IPS DF 6.9 (cell line): ENCODE measurements around the gene ZNF655.
"Not testable (repeated sequence)": the region's sequence is repeated elsewhere in the genome, so short reads cannot be mapped to it uniquely, and the experiment has no call there.

Experiments used
- DNase-seq: peaks from one replicate; pipeline ENCODE4 v3.0.0-alpha.2; 2013; ENCODE audit warnings: low read depth, low spot score
- H3K27ac ChIP-seq: one replicate; pipeline ENCODE4 v1.5.1; 2013; ENCODE audit warnings: low read length, control low read depth
- H3K27me3 ChIP-seq: 2 replicates; pipeline ENCODE4 v1.6.1; 2013; ENCODE audit warnings: mild to moderate bottlenecking, low read length; ENCODE audit not compliant: control insufficient read depth, insufficient read depth
- H3K36me3 ChIP-seq: 2 replicates; pipeline ENCODE4 v1.6.1; 2013; ENCODE audit warnings: low read length; ENCODE audit not compliant: control insufficient read depth, insufficient read depth
- H3K4me1 ChIP-seq: 2 replicates; pipeline ENCODE4 v1.6.1; 2013; ENCODE audit warnings: low read length; ENCODE audit not compliant: control insufficient read depth, insufficient read depth
- H3K4me3 ChIP-seq: 2 replicates; pipeline ENCODE4 v1.5.1; 2013; ENCODE audit warnings: mild to moderate bottlenecking, low read length
- H3K9me3 ChIP-seq: 2 replicates; pipeline ENCODE4 v1.6.1; 2013; ENCODE audit warnings: low read length, inconsistent platforms; ENCODE audit not compliant: control insufficient read depth, insufficient read depth
- WGBS: extraction: QIAGEN DNeasy Blood & Tissue Kit; methylation state at CpG from one replicate; pipeline ENCODE4 v1.1.7; 2013; ENCODE audit warnings: mixed read lengths, missing lambda C conversion rate; ENCODE audit not compliant: insufficient read length, insufficient coverage; 5-methylcytosine and 5-hydroxymethylcytosine counted together

ZNF655 gene

DNA sequence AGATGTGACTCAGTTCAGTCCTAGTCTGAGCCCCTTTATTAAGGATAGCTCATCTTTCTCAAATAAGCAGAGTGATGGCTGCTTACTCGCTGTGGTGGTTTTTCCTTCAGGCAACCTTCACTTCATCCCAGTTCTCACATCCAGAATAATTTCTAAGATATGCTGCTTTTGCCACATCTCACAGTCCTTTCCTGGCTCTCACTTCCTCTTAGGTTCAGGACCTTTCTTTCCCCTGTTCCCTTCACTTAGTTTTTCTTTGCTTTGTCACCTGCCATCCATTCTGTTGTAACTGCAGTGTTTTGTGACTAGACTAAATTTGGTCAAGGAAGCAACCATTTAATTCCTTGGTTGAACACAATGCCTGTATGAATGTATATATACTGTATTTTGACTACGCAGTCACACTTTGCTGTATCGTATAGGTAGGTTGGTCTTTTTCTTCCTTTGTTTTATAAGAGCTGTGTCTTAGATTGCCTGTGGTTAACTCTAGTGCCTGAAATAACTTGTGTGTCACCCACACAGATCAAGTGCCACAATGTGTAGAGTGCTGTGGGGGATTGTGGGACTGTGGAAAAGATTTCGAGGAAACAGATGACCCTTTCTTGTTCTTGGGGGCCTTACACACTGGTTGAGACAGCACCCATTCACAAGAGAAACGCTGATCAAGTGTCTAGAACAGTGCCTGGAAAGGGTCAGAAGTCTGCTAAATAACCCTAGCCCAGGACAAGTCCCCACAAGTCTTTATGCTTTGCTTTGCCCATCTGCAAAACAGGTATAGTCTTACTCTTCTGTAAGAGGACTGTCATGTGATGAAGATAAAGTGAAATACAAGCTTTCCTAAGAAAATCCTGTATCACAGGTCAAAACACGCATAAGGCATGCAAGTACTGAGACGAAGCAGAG is 2.6 kb downstream of the ZNF655 start:
- no peak overlapping the region for H3K27ac ChIP-seq
- no peak overlapping the region for H3K4me3 ChIP-seq
- WGBS = no CpG with 5 or more reads among the region's 7 CpGs
- no peaks in the 10 kb centered on the region for H3K9me3 ChIP-seq
- no peak for DNase-seq
- H3K27me3 ChIP-seq = no peaks in the 10 kb centered on the region
- no peaks in the 10 kb centered on the region for H3K4me1 ChIP-seq
- H3K36me3 ChIP-seq = peaks cover 12% of the 10 kb centered on the region; the same call in 1 of the 2 replicates

DNA sequence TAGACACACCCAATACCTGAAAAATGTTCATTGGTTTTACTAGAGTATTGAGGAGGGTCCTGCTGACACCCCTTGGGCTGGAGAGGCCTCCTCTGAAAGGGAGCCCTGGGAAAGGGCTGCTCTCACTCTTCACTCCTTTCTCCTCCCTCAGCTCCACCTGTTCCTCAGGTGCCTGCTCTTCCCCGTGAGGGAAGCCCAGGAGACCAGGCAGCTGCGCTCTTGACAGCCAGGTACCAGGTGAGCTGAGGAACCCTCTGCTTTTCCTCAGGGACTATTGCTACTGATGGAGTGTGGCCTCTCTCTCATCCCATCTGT is 3.3 kb downstream of the ZNF655 start:
- H3K4me3 ChIP-seq = no peak overlapping the region
- H3K27ac ChIP-seq = no peak overlapping the region
- H3K27me3 ChIP-seq = no peaks in the 10 kb centered on the region
- DNase-seq = no peak
- H3K4me1 ChIP-seq = no peaks in the 10 kb centered on the region
- WGBS = no CpG with 5 or more reads among the region's 2 CpGs
- no peaks in the 10 kb centered on the region for H3K9me3 ChIP-seq
- peaks cover 12% of the 10 kb centered on the region; the same call in 1 of the 2 replicates for H3K36me3 ChIP-seq

DNA sequence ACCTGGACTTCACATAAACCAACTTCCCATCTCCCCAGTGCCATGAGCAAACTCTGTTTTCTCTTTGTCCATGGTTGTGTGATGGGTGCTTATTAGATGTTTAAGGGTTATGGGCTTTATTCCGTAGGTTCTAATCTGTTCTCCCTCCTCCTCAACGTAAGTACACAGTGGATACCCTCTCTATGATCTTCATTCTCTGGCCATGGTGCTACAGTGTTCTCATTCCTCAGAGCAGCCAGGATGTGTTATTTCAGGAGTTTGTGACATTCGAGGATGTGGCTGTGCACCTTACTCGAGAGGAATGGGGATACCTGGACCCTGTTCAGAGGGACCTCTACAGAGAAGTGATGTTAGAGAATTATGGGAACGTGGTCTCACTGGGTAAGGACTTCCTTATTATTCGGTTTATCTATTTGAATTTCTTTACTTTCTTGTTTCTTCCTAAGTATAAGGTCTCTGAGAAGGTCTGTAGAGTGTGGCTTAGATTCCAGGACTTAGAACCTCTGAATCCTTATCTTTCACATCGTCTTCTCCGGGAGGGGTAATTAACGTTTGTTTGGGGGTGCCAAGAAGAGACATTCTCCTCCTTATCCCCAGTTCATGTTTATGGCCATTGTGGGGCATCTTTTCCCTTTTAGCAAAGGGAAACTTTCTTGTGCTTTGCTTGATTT is 3.8 kb downstream of the ZNF655 start:
- Histone ChIP-seq H3K4me1 (no peaks in the 10 kb centered on the region), H3K4me3 (no peak overlapping the region), H3K27ac (no peak overlapping the region), H3K9me3 (no peaks in the 10 kb centered on the region), H3K27me3 (no peaks in the 10 kb centered on the region), H3K36me3 (peaks cover 12% of the 10 kb centered on the region; the same call in 1 of the 2 replicates)
- DNase-seq = no peak
- WGBS = no CpG with 5 or more reads among the region's 9 CpGs

DNA sequence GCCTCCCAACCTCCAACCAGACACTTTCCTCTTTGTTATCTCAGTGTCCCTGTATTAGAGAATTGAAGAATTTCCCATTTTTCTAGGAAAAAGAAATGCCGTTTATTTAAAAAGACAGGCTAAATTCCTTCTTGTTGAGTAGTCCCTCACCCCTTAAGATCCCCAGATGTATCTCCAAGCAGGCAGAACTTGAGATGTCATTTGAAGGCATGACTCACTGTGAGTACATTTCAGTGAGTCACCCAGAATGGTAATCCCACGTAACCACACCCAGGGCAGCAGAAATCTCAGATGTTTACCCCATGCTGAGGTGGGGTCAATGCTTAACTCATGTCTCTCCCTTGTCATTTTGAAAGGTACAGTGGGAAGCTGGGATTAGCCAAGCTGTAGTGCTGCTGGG is 4.4 kb downstream of the ZNF655 start:
- Histone ChIP-seq H3K27me3 (no peaks in the 10 kb centered on the region), H3K4me3 (no peak overlapping the region), H3K36me3 (peaks cover 12% of the 10 kb centered on the region; the same call in 1 of the 2 replicates), H3K27ac (no peak overlapping the region), H3K4me1 (no peaks in the 10 kb centered on the region), H3K9me3 (no peaks in the 10 kb centered on the region)
- no peak for DNase-seq
- WGBS = no CpG with 5 or more reads among the region's 2 CpGs

DNA sequence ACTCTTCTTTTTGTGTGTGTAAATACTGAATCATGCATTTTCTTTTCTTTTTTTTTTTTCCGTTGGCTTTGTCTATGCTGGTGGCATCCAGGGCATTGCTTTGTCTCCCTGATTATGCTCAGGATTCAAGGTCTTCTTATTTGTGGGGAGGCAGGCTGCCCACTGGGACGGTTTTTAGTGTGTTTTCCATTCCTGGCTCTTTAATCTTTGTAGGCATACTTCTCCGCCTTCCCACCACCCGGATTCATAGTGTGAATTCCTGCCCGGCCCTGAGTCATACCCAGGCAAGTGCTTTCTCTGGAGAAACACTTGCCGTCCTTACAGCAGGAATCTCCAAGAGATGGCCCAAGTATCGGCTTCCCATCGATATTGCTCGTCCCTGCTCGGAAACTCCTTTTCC is 5.2 kb downstream of the ZNF655 start:
- Histone ChIP-seq H3K36me3 (peaks cover 12% of the 10 kb centered on the region; the same call in 1 of the 2 replicates), H3K4me1 (no peaks in the 10 kb centered on the region), H3K9me3 (no peaks in the 10 kb centered on the region), H3K4me3 (no peak overlapping the region), H3K27me3 (no peaks in the 10 kb centered on the region), H3K27ac (no peak overlapping the region)
- no peak for DNase-seq
- no CpG with 5 or more reads among the region's 10 CpGs for WGBS

DNA sequence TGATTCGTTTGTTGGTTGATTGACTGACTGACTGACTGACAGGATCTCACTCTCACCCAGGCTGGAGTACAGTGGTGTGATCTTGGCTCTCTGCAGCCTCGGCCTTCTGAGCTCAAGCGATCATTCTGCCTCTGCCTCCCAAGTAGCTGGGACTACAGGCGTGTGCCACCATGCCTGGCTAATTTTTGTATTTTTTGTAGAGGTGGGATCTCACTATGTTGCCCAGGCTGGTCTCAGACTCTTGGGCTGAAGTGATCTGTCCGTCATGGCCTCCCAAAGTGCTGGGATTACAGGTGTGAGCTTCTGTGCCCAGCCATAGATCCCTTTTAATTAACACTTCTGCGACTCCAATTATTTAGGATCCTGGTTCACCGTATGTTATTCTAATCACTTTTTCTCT is 10.3 kb downstream of the ZNF655 start:
- H3K9me3 ChIP-seq, H3K4me1 ChIP-seq, H3K4me3 ChIP-seq, H3K27ac ChIP-seq, DNase-seq, H3K36me3 ChIP-seq, H3K27me3 ChIP-seq: not testable (repeated sequence)
- no CpG with 5 or more reads among the region's 7 CpGs for WGBS

DNA sequence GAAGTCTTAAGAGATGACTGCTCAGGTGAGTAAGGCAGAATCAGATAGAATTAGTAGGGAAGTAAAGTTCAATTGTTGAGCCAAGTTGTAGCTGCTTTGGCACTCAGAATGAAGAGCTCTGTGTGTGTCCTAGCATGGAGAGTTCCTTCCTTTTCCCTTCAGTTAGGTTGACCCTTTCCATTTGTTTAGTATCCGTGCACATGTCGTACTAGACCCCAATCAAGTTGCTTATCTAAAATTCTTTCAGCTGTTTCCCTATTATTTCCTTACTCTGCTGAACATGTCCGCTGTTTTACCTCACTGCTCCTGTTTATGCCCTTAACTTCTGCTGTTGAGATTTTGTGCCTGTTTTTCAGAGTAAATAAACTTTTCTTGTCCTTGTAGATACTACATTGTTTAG is 13.3 kb downstream of the ZNF655 start:
- no peaks in the 10 kb centered on the region for H3K27me3 ChIP-seq
- DNase-seq = no peak
- H3K4me1 ChIP-seq = no peaks in the 10 kb centered on the region
- peaks cover 7% of the 10 kb centered on the region; the same call in 1 of the 2 replicates for H3K36me3 ChIP-seq
- H3K27ac ChIP-seq = no peak overlapping the region
- no peaks in the 10 kb centered on the region for H3K9me3 ChIP-seq
- WGBS = no CpG with 5 or more reads among the region's 3 CpGs
- H3K4me3 ChIP-seq = no peak overlapping the region

DNA sequence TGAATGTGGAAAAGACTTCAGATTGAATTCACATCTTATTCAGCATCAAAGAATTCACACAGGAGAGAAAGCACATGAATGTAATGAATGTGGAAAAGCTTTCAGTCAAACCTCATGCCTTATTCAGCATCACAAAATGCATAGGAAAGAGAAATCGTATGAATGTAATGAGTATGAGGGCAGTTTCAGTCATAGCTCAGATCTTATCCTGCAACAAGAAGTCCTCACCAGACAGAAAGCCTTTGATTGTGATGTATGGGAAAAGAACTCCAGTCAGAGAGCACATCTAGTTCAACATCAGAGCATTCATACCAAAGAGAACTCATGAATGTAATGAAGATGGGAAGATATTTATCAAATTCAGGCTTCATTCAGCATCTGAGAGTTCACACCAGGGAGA is 14.8 kb downstream of the ZNF655 start:
- Histone ChIP-seq H3K27ac (no peak overlapping the region), H3K4me3 (no peak overlapping the region), H3K36me3 (peaks cover 7% of the 10 kb centered on the region; the same call in 1 of the 2 replicates), H3K4me1 (no peaks in the 10 kb centered on the region), H3K27me3 (no peaks in the 10 kb centered on the region), H3K9me3 (no peaks in the 10 kb centered on the region)
- no CpG with 5 or more reads among the region's 1 CpG for WGBS
- no peak for DNase-seq

DNA sequence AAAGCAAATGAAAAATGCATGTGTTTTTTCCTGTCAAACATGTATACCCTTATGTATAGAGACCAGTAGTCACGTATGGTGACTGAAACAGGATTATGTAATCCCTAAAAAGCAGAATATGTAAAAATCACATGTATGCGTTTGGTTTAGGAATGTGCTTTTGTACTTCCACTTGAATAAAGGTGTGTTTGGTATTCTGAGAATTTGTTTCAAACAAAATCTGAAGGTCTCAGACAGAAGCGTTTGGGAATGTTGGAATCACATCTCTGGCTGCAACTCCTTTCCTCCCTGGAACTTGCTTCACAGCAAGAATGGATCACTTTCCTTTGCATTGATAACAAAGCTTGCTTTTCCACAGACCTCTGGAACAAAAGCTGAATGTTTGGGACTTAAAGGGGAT is 17.8 kb downstream of the ZNF655 start:
- Histone ChIP-seq H3K27ac (no peak overlapping the region), H3K4me1 (no peaks in the 10 kb centered on the region), H3K4me3 (no peak overlapping the region), H3K27me3 (no peaks in the 10 kb centered on the region), H3K36me3 (peaks cover 7% of the 10 kb centered on the region; the same call in 1 of the 2 replicates), H3K9me3 (no peaks in the 10 kb centered on the region)
- DNase-seq = no peak
- WGBS = no CpG with 5 or more reads among the region's 3 CpGs

DNA sequence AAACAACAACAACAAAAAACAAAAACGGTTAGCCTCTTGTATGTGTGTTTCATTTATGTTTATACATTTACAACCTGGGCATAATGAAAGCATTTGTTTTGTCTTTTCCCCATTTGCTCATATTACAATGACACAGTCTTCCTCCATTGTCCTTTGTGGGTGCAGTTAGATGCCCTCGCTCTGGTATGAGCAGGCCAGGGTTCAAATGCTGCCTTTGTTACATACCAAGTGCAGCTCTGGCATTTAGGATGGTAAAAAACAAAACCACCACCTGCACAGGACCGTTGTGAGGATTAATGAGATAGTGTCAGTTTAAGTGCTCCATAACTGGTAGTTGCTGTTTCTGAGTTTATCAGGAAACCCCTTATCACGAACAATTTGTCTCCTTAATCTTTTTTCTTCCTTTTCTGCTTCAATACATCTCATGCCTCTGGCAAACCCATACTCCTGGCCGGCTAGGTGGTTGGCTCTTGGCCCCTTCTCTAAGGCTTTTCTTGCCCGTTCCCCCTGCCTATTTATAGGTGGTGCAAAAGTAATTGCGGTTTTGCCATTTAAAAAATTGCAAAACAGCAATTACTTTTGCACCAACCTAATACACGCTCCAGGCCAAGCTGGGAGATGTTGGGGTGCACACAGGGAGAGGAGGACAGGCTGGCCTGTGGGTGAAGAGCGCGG is 21.0 kb downstream of the ZNF655 start:
- H3K27ac ChIP-seq = no peak overlapping the region

More for the DNA sequence above, 21.0 kb downstream of the ZNF655 start:
- H3K36me3 ChIP-seq = no peaks in the 10 kb centered on the region
- no peak for DNase-seq
- H3K27me3 ChIP-seq = no peaks in the 10 kb centered on the region
- peak overlapping the region; percentile 29; the same call in 1 of the 2 replicates for H3K4me3 ChIP-seq
- H3K9me3 ChIP-seq = no peaks in the 10 kb centered on the region
- H3K4me1 ChIP-seq = no peaks in the 10 kb centered on the region
- WGBS = no CpG with 5 or more reads among the region's 10 CpGs
